Activated CD4-positive, alpha-beta T cell treated with anti-CD3 and anti-CD28 coated beads, Interleukin-2, amount 10 ng/mL, durations not matched to agents 24 days and 14 days (primary cell): ENCODE data around the gene SEZ6L. TPM values are rescaled to one million over a fixed set of nuclear protein-coding genes. Genes with fewer than 3 reads are reported as not detected.

Source experiments
- DNase-seq: peaks from one replicate; pipeline ENCODE4 v3.0.0; 2022
- H3K27ac Mint-ChIP-seq: one replicate; pipeline ENCODE4 v1.8.0; 2022; ENCODE audit warnings: mild to moderate bottlenecking, mixed read lengths
- H3K27me3 Mint-ChIP-seq: one replicate; pipeline ENCODE4 v1.8.0; 2022; ENCODE audit warnings: mixed read lengths
- H3K36me3 Mint-ChIP-seq: one replicate; pipeline ENCODE4 v1.8.0; 2022; ENCODE audit warnings: low read depth, mild to moderate bottlenecking, mixed read lengths
- H3K4me1 Mint-ChIP-seq: one replicate; pipeline ENCODE4 v1.8.0; 2021; ENCODE audit warnings: mixed read lengths
- H3K4me3 Mint-ChIP-seq: one replicate; pipeline ENCODE4 v1.8.0; 2022; ENCODE audit warnings: mild to moderate bottlenecking, moderate library complexity, mixed read lengths
- H3K9me3 Mint-ChIP-seq: one replicate; pipeline ENCODE4 v1.8.0; 2021; ENCODE audit warnings: mixed read lengths
- intact Hi-C: fragments of 100-400 bp; cut with micrococcal nuclease; formaldehyde crosslinking; loops from one replicate; pipeline ENCODE4 v1.15.1; 2023
- total RNA-seq: library from RNA; stranded (reverse); gene quantifications from 2 replicates; pipeline ENCODE4 v1.2.3, GENCODE V29; 2022

The SEZ6L gene
- total RNA-seq, 1 donor from 2014 or later = not detected

- no peak for DNase-seq
- no peaks in the 10 kb centered on the region for H3K36me3 Mint-ChIP-seq
- intact Hi-C loops = no loop called here
- no peaks in the 10 kb centered on the region for H3K4me1 Mint-ChIP-seq
- no peak overlapping the region for H3K27ac Mint-ChIP-seq
- H3K27me3 Mint-ChIP-seq = peaks cover 2% of the 10 kb centered on the region
- no peaks in the 10 kb centered on the region for H3K9me3 Mint-ChIP-seq
- H3K4me3 Mint-ChIP-seq = no peak overlapping the region
These were observed 159.0 kb downstream of the SEZ6L start for GRCh38 chr22:26328221-26328620.

GRCh38 chr22:26330971-26331625 lies 161.8 kb downstream of the SEZ6L start:
- peak; percentile 88 for DNase-seq
- intact Hi-C loops = loop anchor here (2.0 to 5.0 kb wide), 2 partner anchors 559 to 1128 kb away; no protein-coding TSS in a partner anchor
- H3K4me1 Mint-ChIP-seq = no peaks in the 10 kb centered on the region
- peaks cover 10% of the 10 kb centered on the region for H3K27me3 Mint-ChIP-seq
- H3K4me3 Mint-ChIP-seq = no peak overlapping the region
- no peaks in the 10 kb centered on the region for H3K9me3 Mint-ChIP-seq
- H3K27ac Mint-ChIP-seq = no peak overlapping the region
- no peaks in the 10 kb centered on the region for H3K36me3 Mint-ChIP-seq

GRCh38 chr22:26333088-26333800 lies 164.0 kb downstream of the SEZ6L start:
- Mint-ChIP-seq H3K27me3 (peaks cover 15% of the 10 kb centered on the region), H3K36me3 (no peaks in the 10 kb centered on the region), H3K27ac (no peak overlapping the region), H3K4me1 (no peaks in the 10 kb centered on the region), H3K9me3 (no peaks in the 10 kb centered on the region), H3K4me3 (no peak overlapping the region)
- DNase-seq = no peak
- intact Hi-C loops = loop anchor here (5.0 kb wide), 1 partner anchor 561 kb away; no protein-coding TSS in a partner anchor

- H3K27me3 Mint-ChIP-seq = peaks cover 18% of the 10 kb centered on the region
- no peaks in the 10 kb centered on the region for H3K4me1 Mint-ChIP-seq
- DNase-seq = no peak
- intact Hi-C loops = loop anchor here (5.0 kb wide), 1 partner anchor 562 kb away; no protein-coding TSS in a partner anchor
- no peak overlapping the region for H3K27ac Mint-ChIP-seq
- no peak overlapping the region for H3K4me3 Mint-ChIP-seq
- H3K36me3 Mint-ChIP-seq = no peaks in the 10 kb centered on the region
- H3K9me3 Mint-ChIP-seq = no peaks in the 10 kb centered on the region
These were observed 165.0 kb downstream of the SEZ6L start for GRCh38 chr22:26334232-26334631.

- intact Hi-C loops = no loop called here
- Mint-ChIP-seq H3K27me3 (peaks cover 27% of the 10 kb centered on the region), H3K27ac (no peak overlapping the region), H3K36me3 (no peaks in the 10 kb centered on the region), H3K4me1 (no peaks in the 10 kb centered on the region), H3K4me3 (no peak overlapping the region), H3K9me3 (no peaks in the 10 kb centered on the region)
- DNase-seq = no peak
These were observed 167.5 kb downstream of the SEZ6L start for GRCh38 chr22:26336773-26337172.

GRCh38 chr22:26339755-26340154 lies 170.5 kb downstream of the SEZ6L start:
- Mint-ChIP-seq H3K4me3 (no peak overlapping the region), H3K36me3 (no peaks in the 10 kb centered on the region), H3K9me3 (no peaks in the 10 kb centered on the region), H3K4me1 (no peaks in the 10 kb centered on the region), H3K27me3 (peaks cover 24% of the 10 kb centered on the region), H3K27ac (no peak overlapping the region)
- intact Hi-C loops = no loop called here
- DNase-seq = no peak

GRCh38 chr22:26342745-26343410 lies 173.6 kb downstream of the SEZ6L start:
- Mint-ChIP-seq H3K4me1 (no peaks in the 10 kb centered on the region), H3K27ac (no peak overlapping the region), H3K9me3 (no peaks in the 10 kb centered on the region), H3K36me3 (no peaks in the 10 kb centered on the region), H3K27me3 (peaks cover 19% of the 10 kb centered on the region), H3K4me3 (no peak overlapping the region)
- intact Hi-C loops = no loop called here
- DNase-seq = no peak

- Mint-ChIP-seq H3K27me3 (peaks cover 9% of the 10 kb centered on the region), H3K9me3 (no peaks in the 10 kb centered on the region), H3K36me3 (no peaks in the 10 kb centered on the region), H3K27ac (no peak overlapping the region), H3K4me1 (no peaks in the 10 kb centered on the region), H3K4me3 (no peak overlapping the region)
- intact Hi-C loops = no loop called here
- no peak for DNase-seq
These were observed 176.2 kb downstream of the SEZ6L start for GRCh38 chr22:26345496-26345895.

GRCh38 chr22:26348810-26349526 lies 179.7 kb downstream of the SEZ6L start:
- no peaks in the 10 kb centered on the region for H3K36me3 Mint-ChIP-seq
- peaks cover 13% of the 10 kb centered on the region for H3K27me3 Mint-ChIP-seq
- H3K4me3 Mint-ChIP-seq = no peak overlapping the region
- no peak for DNase-seq
- intact Hi-C loops = no loop called here
- H3K27ac Mint-ChIP-seq = no peak overlapping the region
- H3K9me3 Mint-ChIP-seq = no peaks in the 10 kb centered on the region
- no peaks in the 10 kb centered on the region for H3K4me1 Mint-ChIP-seq

- intact Hi-C loops = no loop called here
- Mint-ChIP-seq H3K27me3 (peaks cover 9% of the 10 kb centered on the region), H3K4me3 (no peak overlapping the region), H3K36me3 (no peaks in the 10 kb centered on the region), H3K9me3 (no peaks in the 10 kb centered on the region), H3K27ac (no peak overlapping the region), H3K4me1 (no peaks in the 10 kb centered on the region)
- no peak for DNase-seq
These were observed 185.4 kb downstream of the SEZ6L start for GRCh38 chr22:26354707-26355106.

- no peak overlapping the region for H3K4me3 Mint-ChIP-seq
- H3K36me3 Mint-ChIP-seq = no peaks in the 10 kb centered on the region
- H3K27ac Mint-ChIP-seq = no peak overlapping the region
- H3K27me3 Mint-ChIP-seq = peaks cover 14% of the 10 kb centered on the region
- peaks cover 7% of the 10 kb centered on the region for H3K4me1 Mint-ChIP-seq
- no peaks in the 10 kb centered on the region for H3K9me3 Mint-ChIP-seq
- intact Hi-C loops = no loop called here
- no peak for DNase-seq
These were observed 188.0 kb downstream of the SEZ6L start for GRCh38 chr22:26357281-26357680.

- Mint-ChIP-seq H3K36me3 (no peaks in the 10 kb centered on the region), H3K27ac (no peak overlapping the region), H3K4me1 (peaks cover 7% of the 10 kb centered on the region), H3K4me3 (no peak overlapping the region), H3K27me3 (peaks cover 15% of the 10 kb centered on the region), H3K9me3 (no peaks in the 10 kb centered on the region)
- DNase-seq = no peak
- intact Hi-C loops = no loop called here
These were observed 188.6 kb downstream of the SEZ6L start for GRCh38 chr22:26357813-26358212.

- Mint-ChIP-seq H3K9me3 (no peaks in the 10 kb centered on the region), H3K4me1 (peaks cover 7% of the 10 kb centered on the region), H3K27me3 (peaks cover 17% of the 10 kb centered on the region), H3K36me3 (no peaks in the 10 kb centered on the region), H3K27ac (no peak overlapping the region), H3K4me3 (no peak overlapping the region)
- intact Hi-C loops = no loop called here
- no peak for DNase-seq
These were observed 189.9 kb downstream of the SEZ6L start for GRCh38 chr22:26359156-26359555.
